Measurements from ENCODE around the gene RNASE7.
"Not testable (repeated sequence)": the region's sequence is repeated elsewhere in the genome, so short reads cannot be mapped to it uniquely, and the experiment has no call there.

Gene RNASE7

GRCh38 chr14:21023817-21024584, 18.2 kb upstream of the RNASE7 start:
- no peak for DNase-seq

GRCh38 chr14:21024585-21025370, 17.4 kb upstream of the RNASE7 start, which contains the start of gene NDRG2:
Gene NDRG2, minus strand, starts transcription at chr14:21025061. Its CDS starts 1,746 bp downstream, at chr14:21023315.
- DNase-seq, result no peak

- DNase-seq, result no peak
Observed at GRCh38 chr14:21025371-21026273, 16.5 kb upstream of the RNASE7 start.

- DNase-seq, result no peak
Observed at GRCh38 chr14:21026274-21026987, 15.7 kb upstream of the RNASE7 start.

- DNase-seq, result no peak
Observed at GRCh38 chr14:21026988-21027315, 15.2 kb upstream of the RNASE7 start.

- DNase-seq, result no peak
Observed at GRCh38 chr14:21029917-21030316, 12.2 kb upstream of the RNASE7 start, which contains the start of gene TPPP2. Gene TPPP2, plus strand, starts transcription at chr14:21030217. Its CDS starts 365 bp downstream, at chr14:21030582.

GRCh38 chr14:21030531-21030930, 11.6 kb upstream of the RNASE7 start:
- no peak for DNase-seq

GRCh38 chr14:21032326-21033132, 9.6 kb upstream of the RNASE7 start:
- DNase-seq, result no peak

GRCh38 chr14:21033133-21033698, 8.9 kb upstream of the RNASE7 start:
- no peak for DNase-seq

- DNase-seq, result no peak
Observed at GRCh38 chr14:21034707-21035106, 7.5 kb upstream of the RNASE7 start, which contains the start of gene RNASE13. Gene RNASE13, minus strand, starts transcription at chr14:21034807. Its CDS starts 519 bp downstream, at chr14:21034288.

- DNase-seq, result no peak
Observed at GRCh38 chr14:21036751-21037150, 5.4 kb upstream of the RNASE7 start.

- DNase-seq, result no peak
Observed at GRCh38 chr14:21037156-21037555, 5.0 kb upstream of the RNASE7 start.

- DNase-seq, result peak; percentile 66
Observed at GRCh38 chr14:21038441-21039422, 3.4 kb upstream of the RNASE7 start.

- DNase-seq, result peak; percentile 60
Observed at GRCh38 chr14:21039585-21040369, 2.4 kb upstream of the RNASE7 start.

GRCh38 chr14:21040370-21040925, 1.7 kb upstream of the RNASE7 start:
- DNase-seq, result no peak

GRCh38 chr14:21040941-21041340, 1.2 kb upstream of the RNASE7 start:
- not testable (repeated sequence) for DNase-seq

- DNase-seq, result no peak
Observed at GRCh38 chr14:21042918-21043317, 756 bp downstream of the RNASE7 start.

GRCh38 chr14:21043387-21043973, 1.3 kb downstream of the RNASE7 start:
- DNase-seq, result no peak

All from DMS 273 treated with DMSO at 0.1 percent for 48 hours (cell line).